SHP77 (cell line): ENCODE measurements around the gene TMIE.

ENCODE experiments used
- DNase-seq, 2 experiments: peaks; one replicate each; lab custom pipeline; 2025; lab: John Stamatoyannopoulos, UW

TMIE gene

DNA sequence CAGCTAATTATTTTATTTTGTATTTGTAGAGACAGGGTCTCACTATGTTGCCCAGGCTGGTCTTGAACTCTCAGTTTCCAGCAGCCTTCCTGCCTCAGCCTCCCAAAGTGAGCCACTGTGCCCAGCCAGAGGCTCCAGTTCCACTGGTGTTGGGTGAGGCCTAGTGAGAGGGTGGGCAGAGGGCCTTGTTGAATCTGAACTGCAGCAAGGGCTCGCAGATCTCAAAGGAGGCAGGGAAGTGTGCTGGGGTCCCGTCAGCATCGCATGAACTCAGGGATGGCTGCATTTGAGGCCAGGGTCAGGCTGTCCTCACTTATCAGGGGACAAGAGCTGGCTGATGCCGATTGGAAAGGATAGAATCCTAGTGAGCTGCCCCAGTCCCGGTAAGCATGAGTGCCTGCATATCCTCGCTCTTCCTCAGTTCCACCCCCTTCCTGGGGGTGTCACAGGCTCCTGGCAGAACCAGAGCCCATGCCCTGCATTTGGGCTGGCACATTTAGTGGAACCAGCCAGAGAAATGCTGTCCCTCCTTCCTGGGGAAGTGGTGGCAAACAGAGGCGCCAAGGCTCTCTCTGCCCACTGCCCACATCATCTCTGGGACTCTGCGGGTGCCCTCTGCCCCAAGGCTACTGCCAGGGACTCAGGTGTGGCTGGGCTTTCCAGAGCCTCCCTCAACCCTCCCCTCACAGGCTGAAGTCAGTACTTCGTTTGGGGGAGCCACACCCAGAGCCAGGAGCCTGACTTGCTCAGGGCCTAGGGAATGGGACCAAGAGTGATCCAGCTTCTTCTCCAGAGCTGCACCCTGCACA is 31.8 kb upstream of the TMIE start:
- DNase-seq, result no peak

DNA sequence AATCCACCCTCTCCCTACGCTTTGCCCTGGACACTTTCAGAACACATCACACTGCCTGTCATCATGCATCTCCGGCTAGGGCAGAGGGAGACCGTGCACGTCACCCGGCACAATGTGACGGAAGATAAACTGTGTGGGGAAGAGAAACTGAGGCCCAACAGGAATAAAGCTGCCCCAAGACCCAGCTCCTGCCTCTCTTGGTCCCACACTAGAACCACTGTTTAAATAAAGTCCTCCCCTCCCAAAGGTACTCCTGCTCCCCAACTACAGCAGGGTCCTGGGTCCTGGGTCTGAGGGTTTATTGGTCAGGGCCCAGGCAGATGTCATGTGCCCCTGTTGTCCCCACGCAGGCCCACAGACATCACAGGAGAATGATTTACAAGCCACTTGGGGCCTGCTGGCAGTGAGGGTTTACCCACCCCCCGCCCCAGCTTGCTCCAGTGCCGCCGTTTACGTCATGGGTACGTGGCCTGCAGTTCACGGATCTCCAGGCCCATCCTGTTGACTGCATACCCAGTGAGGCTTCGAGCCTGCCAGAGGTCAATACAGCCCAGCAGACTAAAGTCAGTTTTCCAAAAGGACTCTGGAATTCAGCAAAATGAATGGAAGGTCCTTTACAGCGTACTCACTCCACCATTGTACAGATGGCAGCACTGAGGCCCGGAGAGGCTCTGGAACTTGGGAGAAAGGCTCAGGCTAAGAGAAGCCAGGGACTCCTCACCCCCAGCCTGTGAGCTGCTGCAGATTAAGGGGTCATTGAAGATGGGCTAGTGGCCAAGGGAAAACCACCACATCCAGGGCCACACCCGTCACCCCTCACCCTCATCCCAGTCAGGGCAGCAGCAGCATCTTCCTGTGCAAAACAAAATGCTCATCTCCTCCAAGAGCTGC is 30.9 kb upstream of the TMIE start:
- no peak for DNase-seq

DNA sequence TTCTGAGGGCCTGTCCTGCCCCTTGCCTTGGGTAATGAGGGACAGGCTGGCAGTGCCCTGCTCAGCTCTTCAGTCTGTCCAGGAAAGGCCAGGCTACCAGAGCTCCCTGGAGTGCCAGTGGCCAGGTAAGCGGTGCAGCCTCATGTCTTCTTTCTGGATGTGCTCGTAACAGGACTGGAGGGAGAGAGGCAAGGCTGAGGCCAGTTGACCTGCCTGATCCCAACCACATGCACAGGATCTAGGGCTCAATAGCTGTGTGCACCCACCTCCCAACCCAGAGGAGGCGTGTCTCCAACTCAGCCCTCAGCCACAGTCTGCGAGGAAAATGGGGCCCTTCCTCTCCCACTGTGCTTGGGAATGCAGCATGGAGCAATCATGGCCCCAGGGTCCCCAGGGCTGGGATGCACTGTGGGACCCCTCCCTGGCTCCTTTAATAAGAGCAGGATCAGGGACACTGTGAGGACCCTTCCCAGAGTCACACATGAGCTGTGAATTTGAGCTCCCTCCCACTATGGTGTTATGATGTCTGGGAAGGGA is 30.2 kb upstream of the TMIE start:
- DNase-seq, result no peak

DNA sequence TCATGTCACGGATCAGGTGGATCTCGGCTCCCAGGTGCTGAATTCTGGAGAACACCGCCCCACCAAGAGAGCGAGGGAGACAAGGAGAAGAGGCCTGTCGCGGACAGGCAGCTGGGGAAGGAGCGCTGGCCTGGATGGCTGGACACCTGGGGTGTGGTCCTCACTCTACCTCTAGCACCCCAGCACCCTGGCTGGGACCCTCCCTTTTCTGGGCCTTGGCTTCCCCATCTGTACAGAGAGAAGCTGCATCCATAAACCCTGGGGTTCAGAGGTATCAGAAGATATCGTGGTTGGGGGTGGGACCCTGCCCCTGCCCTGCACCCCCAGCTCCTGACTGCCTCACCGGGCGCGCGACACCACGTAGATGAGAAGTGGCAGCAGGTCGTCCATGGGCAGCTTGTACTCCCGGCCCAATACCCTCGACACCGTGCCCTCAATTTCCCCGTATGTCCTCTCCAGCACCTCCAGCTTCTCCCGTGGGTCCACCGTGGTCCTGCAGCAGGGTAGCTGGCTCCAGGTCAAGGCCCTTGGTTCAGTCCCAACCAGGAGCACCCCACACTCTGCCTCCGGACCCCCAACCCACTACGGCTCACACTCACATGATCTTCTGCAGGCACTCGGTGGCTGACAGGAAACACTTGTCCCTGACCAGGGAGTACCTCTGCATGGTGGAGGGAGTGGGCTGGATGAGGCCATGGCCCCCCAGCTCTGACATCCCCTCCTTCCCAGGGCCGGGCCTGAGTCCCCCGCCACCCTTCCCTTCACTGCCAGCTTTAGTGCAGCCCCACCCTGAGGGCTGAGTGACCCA is 29.4 kb upstream of the TMIE start:
- DNase-seq, result no peak

DNA sequence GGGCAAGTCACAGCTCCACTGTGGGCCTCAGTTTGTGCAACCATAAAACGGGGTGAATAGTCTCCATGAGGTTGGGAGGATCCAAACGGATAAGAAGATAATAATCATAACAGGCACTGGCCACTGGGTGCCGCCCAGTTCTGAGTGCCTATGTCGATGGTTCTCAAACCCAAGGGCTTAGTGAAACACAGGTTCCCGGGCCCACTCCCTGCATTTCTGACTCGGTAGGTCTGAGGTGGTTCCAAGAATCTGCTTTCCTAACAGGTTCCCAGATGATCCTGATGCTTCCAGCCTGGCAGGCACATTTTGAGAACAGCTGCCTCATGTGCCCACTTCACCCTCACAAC is 28.9 kb upstream of the TMIE start:
- DNase-seq, result no peak

DNA sequence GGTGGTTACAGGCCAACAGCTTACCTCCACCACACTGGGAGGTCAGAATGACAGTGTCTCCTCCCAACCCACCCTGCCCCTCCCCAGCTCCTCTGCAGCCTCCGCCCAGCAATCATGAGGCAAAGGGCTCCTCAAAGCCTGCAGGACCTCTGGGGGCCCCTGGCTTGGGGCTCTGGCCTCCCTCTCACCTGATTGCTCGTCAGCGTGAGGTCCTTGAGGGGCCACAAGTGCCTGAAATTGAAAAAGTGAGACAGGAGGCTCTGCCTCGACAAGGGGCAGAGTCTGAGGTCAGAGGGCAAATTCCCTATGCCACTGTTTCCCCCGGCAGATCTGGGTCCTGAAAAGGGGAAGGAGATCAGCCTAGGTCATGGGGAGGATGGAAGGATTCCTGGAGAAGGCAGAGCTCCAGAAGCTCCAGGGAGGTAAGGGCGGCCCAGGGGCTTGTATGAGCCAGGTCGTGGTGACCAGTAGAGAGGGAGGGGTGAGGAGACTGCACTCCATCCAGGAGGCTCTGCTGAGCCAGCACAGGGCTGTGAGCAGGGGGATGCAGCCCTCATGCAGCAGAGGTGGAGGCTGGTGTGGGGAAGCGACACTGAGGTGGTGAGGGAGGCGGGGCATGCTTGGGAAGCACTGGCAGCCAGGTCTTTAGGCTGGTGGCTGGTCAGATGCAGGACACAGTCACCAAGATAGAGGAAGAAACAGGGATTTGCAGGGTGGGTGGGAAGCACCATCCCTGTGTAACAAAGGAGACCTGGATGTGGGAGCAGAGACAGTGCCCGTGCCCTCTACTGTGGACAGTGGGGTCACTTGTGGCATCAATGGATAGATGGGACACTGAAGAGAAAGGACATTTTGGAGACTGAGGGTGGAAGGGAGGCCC is 27.8 kb upstream of the TMIE start:
- DNase-seq, result no peak

DNA sequence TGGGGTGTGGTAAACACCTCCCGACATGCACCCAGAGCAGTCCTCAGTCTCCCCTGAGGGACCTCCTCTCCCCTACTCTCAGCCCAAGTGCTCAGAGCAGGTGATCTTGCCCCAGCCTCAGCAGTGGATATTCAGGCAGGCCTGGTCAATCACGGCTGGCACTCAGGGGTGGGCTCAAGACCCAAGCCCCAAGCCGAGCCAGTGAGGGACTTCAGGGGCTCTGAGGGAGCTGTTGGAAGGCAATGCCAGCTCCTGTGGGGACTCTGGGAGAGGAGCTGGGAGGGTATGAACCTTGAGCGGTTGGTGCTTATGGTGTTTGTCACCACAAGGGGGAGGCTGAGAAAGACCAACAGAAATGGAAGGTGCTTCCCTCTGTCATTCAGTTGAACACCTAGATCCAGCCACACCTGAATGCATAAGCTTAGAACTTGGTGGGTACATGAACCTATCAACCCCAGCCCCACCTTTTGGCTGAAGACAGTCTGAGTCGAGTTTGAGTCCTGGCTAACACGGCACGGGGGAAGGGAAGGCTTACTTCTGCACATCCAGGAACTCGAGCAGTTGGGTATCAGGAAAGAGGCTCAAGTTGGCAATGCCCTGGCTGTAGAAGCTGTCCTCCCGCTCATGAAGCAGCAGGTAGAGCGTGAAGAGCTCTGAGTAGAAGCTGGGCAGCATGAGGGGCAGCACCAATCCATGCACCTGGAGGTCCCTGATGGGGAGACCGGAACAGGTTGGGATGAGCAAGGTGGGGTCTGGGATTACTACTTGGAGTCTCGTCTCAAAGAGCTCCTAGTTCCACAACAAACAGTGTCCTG is 27.0 kb upstream of the TMIE start:
- DNase-seq, result no peak

DNA sequence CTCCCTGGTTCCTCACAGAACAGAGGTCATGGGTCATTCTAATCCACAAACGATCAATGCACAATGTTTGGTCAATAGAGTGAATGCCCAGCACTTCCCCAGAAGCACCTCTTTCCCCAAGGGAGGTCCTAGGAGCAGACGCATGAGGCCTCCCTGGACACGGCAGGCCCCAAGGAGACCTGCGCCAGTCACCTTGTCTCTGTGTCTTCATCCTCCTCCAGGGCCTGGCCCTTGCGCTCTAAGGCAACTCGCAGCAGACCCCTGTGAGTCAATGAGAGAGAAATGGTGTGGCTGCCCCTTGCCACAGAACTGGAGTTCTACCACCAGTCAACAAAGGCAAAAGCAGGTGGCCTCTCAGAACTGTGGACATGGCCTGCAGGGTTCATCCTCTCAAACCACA is 25.8 kb upstream of the TMIE start:
- no peak for DNase-seq

DNA sequence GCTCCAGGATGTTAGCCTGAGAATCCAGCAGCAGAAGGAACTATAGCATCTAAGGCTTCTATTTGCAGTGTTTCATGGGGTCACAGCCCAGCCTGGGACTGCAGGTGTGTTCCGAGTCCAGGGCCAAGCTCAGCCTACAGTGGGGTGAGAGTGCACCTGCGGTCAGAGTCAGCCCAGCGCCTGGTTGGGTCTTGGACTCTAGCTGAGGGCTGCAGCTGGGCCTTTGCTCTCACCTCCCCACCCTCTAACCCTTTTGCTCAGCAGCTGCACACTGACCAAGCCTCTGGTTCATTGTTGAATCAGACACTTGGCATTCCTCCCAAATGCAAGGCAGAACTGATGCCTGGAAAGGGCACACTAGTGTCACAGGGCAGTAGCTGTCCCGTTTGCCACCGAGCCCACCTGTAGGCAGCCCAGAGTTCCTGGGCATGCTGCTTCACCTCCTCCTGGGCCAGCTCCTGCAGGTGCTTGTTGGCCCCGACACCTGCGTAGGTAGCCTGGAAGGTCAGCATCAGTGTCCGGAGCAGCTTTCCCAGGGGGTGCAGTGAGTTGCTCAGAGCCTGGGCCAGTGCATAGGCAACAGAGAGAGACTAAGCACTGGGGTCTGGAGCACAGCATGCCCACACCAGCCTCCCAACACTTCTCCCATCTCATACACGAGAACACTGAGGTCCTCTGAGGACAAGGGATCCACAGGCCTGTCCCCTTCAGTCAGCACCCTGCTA is 25.2 kb upstream of the TMIE start:
- DNase-seq, result peak in 1 of 2 experiments; percentile 13

DNA sequence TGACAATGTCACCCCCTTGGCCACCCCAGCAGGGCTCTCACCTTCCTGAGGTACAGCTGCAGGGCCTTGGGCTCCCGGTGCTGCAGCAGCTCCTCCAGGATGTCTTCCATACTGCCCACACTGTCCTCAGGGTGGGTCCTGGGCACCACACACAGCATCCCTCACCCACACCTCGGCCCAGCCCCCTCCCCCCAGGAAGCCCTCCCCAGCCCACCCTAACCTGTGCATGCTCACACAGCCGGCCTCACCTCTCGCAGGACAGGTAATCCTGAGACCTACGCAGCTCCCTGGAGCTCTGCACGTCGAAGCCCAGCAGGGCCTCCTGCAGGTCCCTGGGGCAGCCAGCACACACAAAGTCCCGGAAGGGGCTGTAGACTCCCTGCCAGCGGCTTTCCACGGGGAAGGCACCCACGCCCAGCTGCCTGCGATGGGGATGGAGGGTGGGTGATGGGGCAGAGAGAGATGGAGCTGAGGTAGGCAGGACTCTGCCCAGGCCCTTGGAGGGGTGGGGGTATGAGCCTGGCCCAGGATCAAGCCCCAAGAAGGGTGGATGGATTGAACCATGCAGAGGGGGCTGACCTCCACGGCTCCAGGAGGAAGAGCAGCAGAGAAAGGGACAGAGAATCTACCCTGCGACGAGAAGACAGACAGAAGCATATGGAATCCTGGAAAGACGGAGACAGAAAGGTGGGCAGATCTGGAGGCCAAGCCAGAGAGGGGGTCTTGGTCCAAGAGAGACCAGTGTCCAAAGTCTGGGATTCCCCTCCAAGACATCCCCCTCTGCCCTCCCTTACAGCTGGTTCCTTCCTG is 24.4 kb upstream of the TMIE start:
- no peak for DNase-seq

DNA sequence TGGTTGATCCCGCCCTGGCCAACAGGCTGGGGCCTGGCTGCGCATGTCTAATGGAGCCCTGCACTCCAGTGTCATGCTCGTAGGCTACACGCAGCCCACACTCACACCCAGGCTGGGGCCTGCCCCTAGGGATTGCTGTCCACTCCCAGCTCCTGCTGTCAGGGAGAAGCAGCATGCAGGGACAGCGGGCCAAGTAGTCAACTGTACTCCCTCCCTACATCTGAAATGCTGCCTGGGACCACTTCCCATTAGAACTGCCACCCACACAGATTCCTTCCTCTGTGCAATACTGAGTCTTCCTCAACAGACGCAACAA is 23.8 kb upstream of the TMIE start:
- no peak for DNase-seq

DNA sequence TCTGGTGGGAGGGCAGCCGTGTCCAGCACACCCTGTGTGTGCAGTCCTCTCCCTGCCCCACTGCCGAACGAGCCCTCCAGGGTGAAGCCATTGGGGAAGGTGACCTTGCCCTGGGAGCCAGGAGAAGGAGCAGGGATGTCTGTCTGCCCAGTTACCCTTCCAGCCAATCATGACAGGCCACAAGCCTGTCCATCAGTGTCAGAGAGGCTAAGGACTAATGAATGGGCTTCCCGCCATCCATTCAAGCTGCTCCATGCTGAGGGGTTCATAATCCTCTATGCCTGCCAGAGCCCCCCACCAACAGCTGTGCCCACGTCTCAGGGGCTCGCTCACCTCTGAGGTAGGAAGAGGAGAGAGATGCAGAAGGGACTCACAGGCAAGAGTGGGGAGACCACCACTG is 22.9 kb upstream of the TMIE start:
- no peak for DNase-seq

DNA sequence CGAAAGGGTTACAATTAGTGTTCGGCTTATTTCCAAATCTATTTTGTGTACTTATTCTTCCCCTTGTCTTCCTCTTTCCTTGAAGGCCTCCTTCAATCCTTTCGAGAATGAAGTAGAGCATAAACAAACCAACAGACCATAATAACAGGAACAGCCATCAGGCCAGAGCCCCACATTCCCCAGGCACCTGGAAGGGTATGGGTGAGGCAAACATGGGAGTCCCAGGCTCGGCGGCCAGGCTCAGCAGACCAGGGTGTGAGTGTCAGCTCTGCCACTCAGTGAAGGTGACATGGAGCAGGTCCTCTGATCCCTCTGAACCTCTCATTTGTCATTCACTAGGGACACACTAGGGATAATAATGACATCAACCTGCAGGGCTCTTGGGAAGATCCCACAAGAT is 21.5 kb upstream of the TMIE start:
- no peak for DNase-seq

DNA sequence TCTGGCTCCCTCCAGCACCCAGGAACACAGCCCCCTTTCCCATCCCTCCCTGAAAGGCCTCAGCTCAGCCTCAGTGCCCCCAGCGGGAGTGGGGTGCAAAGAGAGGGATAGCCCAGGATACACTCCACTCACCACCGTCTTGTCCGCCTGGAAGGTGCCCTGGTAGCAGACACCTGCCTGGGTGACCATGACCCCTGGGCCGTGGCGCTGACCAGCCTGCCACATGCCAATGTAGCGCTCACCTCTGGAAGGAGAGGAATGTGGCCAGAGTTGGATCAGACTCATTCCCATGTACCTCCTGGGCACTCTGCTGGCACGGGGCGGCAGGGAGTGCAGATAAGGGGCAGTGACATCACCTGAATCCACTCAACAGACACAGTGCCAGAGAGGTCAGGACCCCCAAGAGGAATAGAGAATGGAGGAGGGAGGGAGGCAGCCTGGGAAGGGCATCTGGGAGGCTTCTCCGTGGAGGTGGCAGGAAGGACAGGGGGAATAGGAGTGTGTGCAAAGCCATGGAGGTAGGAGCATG is 20.8 kb upstream of the TMIE start:
- DNase-seq, result no peak

DNA sequence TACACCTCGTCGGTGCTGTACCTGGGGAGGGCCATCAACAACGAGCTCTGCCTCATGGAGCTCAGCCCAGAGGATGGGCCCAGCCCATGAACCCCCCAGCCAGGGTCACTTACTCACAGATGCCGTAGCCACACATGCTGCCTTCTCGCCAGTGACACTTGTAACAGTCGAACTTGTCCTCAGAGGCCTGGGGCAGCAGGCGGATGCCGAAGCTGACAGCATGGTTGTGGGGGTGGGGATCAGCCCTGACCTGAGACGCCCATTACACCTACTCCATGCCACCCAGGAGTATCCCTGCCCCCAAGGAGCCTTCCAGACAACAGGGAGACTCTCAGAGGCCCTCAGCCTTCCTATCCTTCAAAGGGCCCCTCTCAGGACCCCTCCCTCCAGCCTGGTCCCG is 19.8 kb upstream of the TMIE start:
- DNase-seq, result no peak

DNA sequence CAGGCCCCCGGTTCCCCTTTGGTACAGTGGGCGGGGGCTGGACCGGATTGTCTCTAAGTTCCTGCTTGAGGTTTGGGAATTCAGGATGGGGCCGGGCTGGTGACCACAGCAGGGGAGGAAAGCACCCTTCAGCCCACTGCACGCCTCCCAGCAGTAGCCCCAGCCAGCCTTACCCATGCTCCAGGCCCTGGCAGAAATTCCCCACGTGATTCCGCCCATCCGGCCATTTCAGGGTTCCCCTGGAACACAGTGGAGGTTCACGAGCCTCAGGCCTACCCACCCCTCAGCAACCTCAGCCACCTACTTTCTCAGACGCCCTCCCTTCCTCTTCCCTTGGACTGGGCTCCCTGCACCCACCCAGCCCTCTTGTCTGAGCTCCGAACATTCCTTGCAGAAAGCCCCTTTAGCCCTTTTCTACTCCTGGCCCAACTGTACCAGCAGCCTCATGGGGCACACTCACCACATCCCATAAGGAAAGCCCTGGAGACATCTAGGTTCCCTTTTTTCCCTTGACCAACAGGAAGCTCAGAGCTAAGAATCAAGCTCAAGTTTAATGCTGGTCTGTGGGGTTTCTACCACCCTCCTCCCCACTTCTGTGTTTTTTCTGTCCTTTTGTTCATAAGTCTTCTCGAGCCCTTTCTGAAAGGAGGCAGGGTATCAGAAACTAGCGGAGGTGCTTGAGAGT is 19.2 kb upstream of the TMIE start:
- DNase-seq, result no peak

DNA sequence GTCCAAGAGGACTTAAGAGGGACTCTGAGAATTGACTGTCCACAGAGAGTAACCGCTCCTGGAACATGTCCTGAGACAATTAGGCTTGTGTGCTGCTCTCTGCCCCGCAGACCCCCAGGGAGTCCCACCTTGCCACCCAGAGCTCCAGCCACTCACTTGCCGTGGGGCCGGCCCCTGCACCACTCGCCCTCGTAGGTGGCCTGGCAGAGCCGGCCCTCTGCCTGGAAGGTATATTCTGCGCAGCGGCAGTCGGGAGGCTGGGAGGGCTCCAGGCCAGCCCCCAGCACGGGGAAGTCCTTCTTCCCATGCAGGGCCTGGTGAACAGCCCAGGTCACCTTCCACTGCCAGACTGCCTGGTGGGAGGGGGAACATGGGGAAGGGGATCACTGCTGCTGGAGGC is 18.2 kb upstream of the TMIE start:
- no peak for DNase-seq

DNA sequence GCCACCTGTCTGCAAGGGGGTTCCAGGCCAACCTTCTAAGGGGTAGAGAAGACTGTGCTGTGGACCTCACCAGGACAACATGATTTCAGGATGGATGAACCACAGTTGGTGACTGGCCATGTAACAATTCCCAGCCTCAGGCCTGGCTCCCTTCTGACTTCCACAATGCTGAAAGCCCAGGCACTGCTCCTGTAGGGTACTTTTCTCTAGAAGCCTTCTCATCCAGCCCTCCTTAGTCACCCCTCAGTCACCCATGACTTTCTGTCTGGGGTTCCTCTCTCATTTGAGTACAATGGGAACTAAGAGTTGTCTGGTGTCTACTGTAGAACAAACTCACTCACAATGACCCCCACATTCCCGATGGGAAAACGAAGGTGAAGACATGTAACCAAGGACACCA is 16.3 kb upstream of the TMIE start:
- no peak for DNase-seq
